Fibroblast of mammary gland (primary cell): ENCODE results near the gene ZGLP1.

ENCODE experiments used
- DNase-seq: peaks from one replicate; pipeline ENCODE4 v3.0.0-alpha.2; 2010; ENCODE audit warnings: low read depth
- H3K4me3 ChIP-seq: 2 replicates; pipeline ENCODE4 v1.5.1; 2011; ENCODE audit warnings: low read depth, mild to moderate bottlenecking, low read length, moderate library complexity; ENCODE audit not compliant: control insufficient read depth
- TF ChIP-seq, protein P1 (sequence below): conservative IDR thresholded peaks from 2 replicates; pipeline ENCODE4 v1.5.1; 2011; ENCODE audit warnings: low read depth, low read length, inconsistent platforms; ENCODE audit not compliant: control insufficient read depth, insufficient read depth

Gene ZGLP1

DNA sequence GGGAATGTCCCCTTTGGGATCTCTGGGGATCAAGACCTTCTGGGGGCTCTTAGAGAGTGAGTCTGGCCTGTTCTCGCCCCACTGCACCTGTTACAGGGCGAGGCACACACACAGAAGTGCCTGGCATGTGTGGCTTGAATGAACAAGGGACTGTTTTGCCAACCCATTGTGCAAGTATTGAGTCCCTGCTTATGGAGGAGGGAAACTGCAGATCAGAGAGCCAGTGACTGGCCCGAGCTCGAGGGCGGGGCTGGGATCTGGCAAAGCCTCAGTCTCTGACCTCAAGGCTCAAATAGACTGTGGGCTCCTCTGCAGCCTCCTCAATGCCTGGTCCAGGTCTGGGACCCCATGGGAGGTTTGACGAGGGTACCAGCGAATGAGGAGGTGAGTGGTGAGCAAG, 18.2 kb upstream of the ZGLP1 start:
- H3K4me3 ChIP-seq = no peak overlapping the region
- TF ChIP-seq, protein P1, sequence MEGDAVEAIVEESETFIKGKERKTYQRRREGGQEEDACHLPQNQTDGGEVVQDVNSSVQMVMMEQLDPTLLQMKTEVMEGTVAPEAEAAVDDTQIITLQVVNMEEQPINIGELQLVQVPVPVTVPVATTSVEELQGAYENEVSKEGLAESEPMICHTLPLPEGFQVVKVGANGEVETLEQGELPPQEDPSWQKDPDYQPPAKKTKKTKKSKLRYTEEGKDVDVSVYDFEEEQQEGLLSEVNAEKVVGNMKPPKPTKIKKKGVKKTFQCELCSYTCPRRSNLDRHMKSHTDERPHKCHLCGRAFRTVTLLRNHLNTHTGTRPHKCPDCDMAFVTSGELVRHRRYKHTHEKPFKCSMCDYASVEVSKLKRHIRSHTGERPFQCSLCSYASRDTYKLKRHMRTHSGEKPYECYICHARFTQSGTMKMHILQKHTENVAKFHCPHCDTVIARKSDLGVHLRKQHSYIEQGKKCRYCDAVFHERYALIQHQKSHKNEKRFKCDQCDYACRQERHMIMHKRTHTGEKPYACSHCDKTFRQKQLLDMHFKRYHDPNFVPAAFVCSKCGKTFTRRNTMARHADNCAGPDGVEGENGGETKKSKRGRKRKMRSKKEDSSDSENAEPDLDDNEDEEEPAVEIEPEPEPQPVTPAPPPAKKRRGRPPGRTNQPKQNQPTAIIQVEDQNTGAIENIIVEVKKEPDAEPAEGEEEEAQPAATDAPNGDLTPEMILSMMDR = no peak
- DNase-seq = no peak

DNA sequence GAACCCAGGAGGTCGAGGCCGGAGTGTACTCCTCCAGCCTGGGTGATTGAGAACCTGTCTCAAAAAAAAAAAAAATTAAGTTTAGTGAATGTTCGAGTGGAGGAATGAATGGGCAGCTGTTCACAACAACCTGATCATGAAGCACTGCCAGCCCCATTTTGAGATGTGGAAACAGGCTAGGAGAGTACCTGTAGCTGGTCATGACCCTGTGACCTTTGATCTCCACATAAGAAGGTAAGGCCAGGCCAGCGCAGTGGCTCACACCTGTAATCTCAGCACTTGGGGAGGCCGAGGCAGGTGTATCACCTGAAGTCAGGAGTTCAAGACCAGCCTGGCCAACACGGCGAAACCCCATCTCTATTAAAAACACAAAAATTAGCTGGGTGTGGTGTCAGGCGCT, 16.1 kb upstream of the ZGLP1 start:
- no peak overlapping the region for H3K4me3 ChIP-seq
- TF ChIP-seq, protein P1 = no peak
- no peak for DNase-seq

DNA sequence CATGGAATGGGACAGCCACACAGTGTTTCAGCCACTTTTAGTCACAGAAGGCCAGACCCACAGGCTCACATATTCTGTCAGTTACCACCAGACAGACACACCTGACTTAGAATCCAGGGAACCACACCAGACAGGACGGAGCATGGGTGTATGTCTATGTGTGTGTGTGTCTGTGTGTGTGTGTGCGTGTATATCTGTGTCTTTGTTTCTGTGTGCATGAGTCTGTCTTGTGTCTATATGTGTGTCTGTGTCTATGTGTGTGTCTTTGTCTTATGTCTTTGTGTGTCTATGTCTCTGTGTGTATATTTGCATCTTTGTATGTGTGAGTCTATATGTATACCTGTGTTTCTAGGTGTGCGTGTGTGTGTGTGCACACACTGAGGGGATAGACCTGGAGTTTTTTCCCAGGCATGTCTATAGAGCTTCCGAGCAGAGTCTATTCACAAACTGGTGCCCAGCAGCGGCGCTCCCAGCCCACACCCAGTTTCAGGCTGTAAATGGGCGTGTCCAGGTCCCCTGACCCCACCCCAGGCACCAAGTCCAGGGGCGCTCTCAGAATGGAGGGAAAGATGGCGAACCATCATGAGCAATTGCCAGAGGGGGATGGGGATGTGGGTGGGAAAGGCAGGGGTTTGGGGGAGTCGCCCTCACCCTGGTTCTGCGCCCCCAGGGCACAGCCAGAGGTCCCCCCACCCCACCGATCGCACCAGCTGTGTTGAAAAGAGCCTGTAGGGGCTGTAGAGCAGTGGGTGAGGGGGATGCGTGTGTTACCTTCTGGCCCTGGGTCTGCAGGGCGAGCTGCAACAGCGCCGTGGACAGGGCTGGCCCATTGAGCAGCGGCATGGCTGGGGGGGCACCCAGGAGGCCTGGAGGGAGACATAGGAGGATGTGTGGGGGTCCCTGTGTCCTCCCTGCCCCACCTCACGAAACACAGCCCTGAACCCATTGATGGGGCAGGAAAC, 12.5 kb upstream of the ZGLP1 start:
- TF ChIP-seq, protein P1 = no peak
- DNase-seq = no peak
- H3K4me3 ChIP-seq = no peak overlapping the region

DNA sequence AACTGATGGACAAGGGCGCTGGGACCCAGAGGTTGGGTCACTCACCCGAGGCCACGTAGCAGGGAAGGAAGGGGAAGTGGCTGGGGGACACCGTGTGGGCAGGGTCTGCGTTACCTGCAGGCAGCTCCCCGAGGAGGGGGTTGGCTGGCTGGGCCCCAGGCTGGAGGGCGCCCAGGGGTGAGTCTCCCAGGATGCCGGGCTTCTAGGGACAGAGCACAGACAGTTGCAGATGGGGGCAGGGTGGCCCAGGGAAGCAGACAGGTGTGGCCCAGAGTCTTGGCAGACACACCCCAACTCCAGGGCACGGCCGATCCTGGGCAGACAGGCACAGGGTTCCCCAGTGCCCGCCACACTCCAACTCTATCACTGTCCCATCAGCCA, 11.8 kb upstream of the ZGLP1 start:
- no peak for DNase-seq
- no peak overlapping the region for H3K4me3 ChIP-seq
- TF ChIP-seq, protein P1 = no peak

DNA sequence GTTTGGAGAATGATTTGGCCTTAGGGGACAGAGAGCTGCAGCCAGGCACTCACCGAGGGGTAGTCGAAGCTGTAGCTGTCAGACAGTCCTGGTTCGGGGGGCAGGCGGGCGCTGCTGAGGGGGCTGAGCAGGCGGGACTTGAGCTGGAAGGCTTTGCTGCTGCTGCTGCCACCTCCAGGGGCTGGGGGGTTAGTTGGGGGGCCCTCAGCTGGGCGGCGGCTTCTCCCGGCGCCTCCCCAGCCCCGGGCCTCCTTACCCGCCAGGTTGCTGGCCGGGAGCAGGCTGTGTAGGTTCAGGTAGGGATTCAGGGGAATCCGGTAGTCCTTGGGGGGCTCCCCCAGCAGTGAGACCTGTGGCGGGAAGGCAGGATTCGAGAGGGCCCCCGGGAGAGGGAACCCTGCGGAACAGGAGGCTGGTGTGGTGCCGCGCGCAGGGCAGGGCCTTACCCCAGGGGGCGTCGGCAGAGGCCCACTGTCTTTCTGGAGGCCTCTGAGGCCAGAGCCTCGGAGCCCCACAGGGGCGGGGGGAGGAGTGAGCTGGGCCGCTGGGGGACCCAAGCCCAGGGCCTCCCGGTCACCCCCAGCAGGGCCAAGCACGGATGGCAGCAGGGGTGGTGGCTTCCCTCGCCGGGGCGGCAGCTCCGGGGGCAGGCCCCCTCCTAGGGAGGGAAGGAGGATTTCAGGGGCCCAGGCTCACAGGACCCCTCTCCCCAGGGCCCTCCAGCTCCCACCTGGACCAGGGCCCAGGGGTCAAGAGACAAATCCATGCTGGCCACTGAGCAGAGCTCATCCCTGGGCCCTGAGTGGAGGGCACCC, 11.2 kb upstream of the ZGLP1 start:
- DNase-seq = no peak
- TF ChIP-seq, protein P1 = no peak
- H3K4me3 ChIP-seq = no peak overlapping the region

DNA sequence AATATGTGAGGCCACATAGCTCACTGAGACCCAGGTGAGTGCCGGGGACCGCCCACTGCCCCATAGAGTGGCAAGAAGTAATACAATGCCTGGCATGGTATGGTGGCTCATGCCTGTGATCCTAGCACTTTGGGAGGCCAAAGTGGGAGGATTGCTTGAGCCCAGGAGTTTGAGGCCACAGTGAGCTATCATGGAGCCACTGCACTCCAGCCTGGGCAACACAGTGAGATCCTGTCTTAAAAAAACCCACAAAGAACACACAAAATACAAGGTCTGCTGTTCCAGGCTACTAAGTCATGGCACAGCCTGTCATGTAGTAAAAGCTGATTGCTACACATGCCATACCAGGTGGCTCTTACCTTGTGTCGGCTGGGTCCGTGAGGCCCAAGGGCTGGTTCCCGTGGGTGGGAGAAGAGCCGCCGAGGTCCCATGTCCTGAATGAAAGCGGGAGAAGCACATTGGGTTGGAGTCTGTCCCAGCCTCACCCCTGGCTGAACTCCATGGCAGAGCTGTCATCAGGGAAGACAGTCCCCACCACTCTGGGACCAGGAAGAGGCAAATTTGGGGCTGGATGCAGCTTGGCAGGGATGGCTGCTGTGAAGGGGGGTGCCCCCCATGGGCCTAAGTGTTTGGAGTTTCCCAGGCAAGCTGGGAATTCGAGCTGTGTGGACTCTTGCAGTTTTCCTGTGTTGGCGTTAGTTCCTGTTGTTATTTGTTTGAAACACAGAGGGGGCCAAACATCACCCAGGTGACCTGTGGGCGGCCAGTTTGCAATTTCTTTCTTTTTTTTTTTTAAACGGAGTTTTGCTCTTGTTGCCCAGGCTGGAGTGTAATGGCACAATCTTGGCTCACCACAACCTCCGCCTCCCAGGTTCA, 9.4 kb upstream of the ZGLP1 start:
- H3K4me3 ChIP-seq = no peak overlapping the region
- TF ChIP-seq, protein P1 = no peak
- DNase-seq = no peak
